ENCODE results near the gene NKX1-1.

NKX1-1 gene

GRCh38 chr4:1427010-1427409 is 20.8 kb upstream of the NKX1-1 start:
- H3K27ac ChIP-seq (ENCODE audit: insufficient read depth in 1 of 2, low read depth in 1 of 2, low read length in 2 of 2, poor library complexity in 1 of 2, severe bottlenecking in 2 of 2) = no peak overlapping the region
- H3K4me3 ChIP-seq (ENCODE audit: control insufficient read depth in 1 of 7, extremely low read depth in 1 of 7, insufficient read depth in 4 of 7, low read depth in 2 of 7, low read length in 6 of 7) = no peak overlapping the region
- ChIA-PET POLR2A (no interaction called here), CTCF (no interaction called here)
- H3K27me3 ChIP-seq (replicated peaks in 2 of 5; ENCODE audit: control insufficient read depth in 4 of 5, insufficient read depth in 5 of 5, low read length in 4 of 5) = peaks cover 0 to 22% (median 10%) of the 10 kb centered on the region in 5 experiments
- H3K9me3 ChIP-seq (ENCODE audit: control extremely low read depth in 1 of 5, control insufficient read depth in 4 of 5, insufficient read depth in 2 of 5, low read depth in 1 of 5, low read length in 4 of 5) = no peaks in the 10 kb centered on the region
- H3K36me3 ChIP-seq (ENCODE audit: control insufficient read depth in 4 of 4, insufficient read depth in 4 of 4, low read length in 3 of 4) = no peaks in the 10 kb centered on the region
- no peak for DNase-seq
- no peaks in the 10 kb centered on the region for H3K4me1 ChIP-seq (ENCODE audit: control extremely low read depth in 1 of 4, control insufficient read depth in 4 of 4, insufficient read depth in 4 of 4, low read length in 3 of 4)
- 75% methylated on average over 1 of the region's 5 CpGs for WGBS (ENCODE audit: insufficient coverage)

- no peaks in the 10 kb centered on the region for H3K9me3 ChIP-seq (ENCODE audit: control extremely low read depth in 1 of 5, control insufficient read depth in 4 of 5, insufficient read depth in 2 of 5, low read depth in 1 of 5, low read length in 4 of 5)
- no peaks in the 10 kb centered on the region for H3K4me1 ChIP-seq (ENCODE audit: control extremely low read depth in 1 of 4, control insufficient read depth in 4 of 4, insufficient read depth in 4 of 4, low read length in 3 of 4)
- no peak for DNase-seq
- ChIA-PET CTCF (interaction anchor here (1.2 kb wide), 1 partner anchor 13 kb away, joined by 3 read pairs; no protein-coding TSS in a partner anchor), POLR2A (no interaction called here)
- H3K36me3 ChIP-seq (ENCODE audit: control insufficient read depth in 4 of 4, insufficient read depth in 4 of 4, low read length in 3 of 4) = no peaks in the 10 kb centered on the region
- WGBS (ENCODE audit: insufficient coverage) = 83% methylated on average over 1 of the region's 2 CpGs
- H3K27me3 ChIP-seq (replicated peaks in 2 of 5; ENCODE audit: control insufficient read depth in 4 of 5, insufficient read depth in 5 of 5, low read length in 4 of 5) = peaks cover 2 to 65% (median 14%) of the 10 kb centered on the region in 5 experiments
- no peak overlapping the region for H3K27ac ChIP-seq (ENCODE audit: insufficient read depth in 1 of 2, low read depth in 1 of 2, low read length in 2 of 2, poor library complexity in 1 of 2, severe bottlenecking in 2 of 2)
- H3K4me3 ChIP-seq (ENCODE audit: control insufficient read depth in 1 of 7, extremely low read depth in 1 of 7, insufficient read depth in 4 of 7, low read depth in 2 of 7, low read length in 6 of 7) = no peak overlapping the region
Observed at GRCh38 chr4:1421657-1422056, 15.4 kb upstream of the NKX1-1 start.

GRCh38 chr4:1419708-1420107 is 13.5 kb upstream of the NKX1-1 start:
- Histone ChIP-seq H3K27me3 (replicated peaks in 2 of 5; ENCODE audit: control insufficient read depth in 4 of 5, insufficient read depth in 5 of 5, low read length in 4 of 5) (peaks cover 2 to 72% (median 14%) of the 10 kb centered on the region in 5 experiments), H3K9me3 (ENCODE audit: control extremely low read depth in 1 of 5, control insufficient read depth in 4 of 5, insufficient read depth in 2 of 5, low read depth in 1 of 5, low read length in 4 of 5) (no peaks in the 10 kb centered on the region), H3K36me3 (ENCODE audit: control insufficient read depth in 4 of 4, insufficient read depth in 4 of 4, low read length in 3 of 4) (no peaks in the 10 kb centered on the region), H3K4me3 (ENCODE audit: control insufficient read depth in 1 of 7, extremely low read depth in 1 of 7, insufficient read depth in 4 of 7, low read depth in 2 of 7, low read length in 6 of 7) (no peak overlapping the region), H3K27ac (ENCODE audit: insufficient read depth in 1 of 2, low read depth in 1 of 2, low read length in 2 of 2, poor library complexity in 1 of 2, severe bottlenecking in 2 of 2) (no peak overlapping the region), H3K4me1 (ENCODE audit: control extremely low read depth in 1 of 4, control insufficient read depth in 4 of 4, insufficient read depth in 4 of 4, low read length in 3 of 4) (no peaks in the 10 kb centered on the region)
- ChIA-PET POLR2A (no interaction called here), CTCF (no interaction called here)
- WGBS (ENCODE audit: insufficient coverage) = 85% methylated on average over 12 of the region's 13 CpGs
- no peak for DNase-seq

GRCh38 chr4:1418494-1419285 is 12.4 kb upstream of the NKX1-1 start:
- POLR2A ChIA-PET = no interaction called here

GRCh38 chr4:1417522-1418390 is 11.5 kb upstream of the NKX1-1 start:
- Histone ChIP-seq H3K4me3 (ENCODE audit: control insufficient read depth in 1 of 7, extremely low read depth in 1 of 7, insufficient read depth in 4 of 7, low read depth in 2 of 7, low read length in 6 of 7) (no peak overlapping the region), H3K27ac (ENCODE audit: insufficient read depth in 1 of 2, low read depth in 1 of 2, low read length in 2 of 2, poor library complexity in 1 of 2, severe bottlenecking in 2 of 2) (no peak overlapping the region), H3K4me1 (ENCODE audit: control extremely low read depth in 1 of 4, control insufficient read depth in 4 of 4, insufficient read depth in 4 of 4, low read length in 3 of 4) (no peaks in the 10 kb centered on the region), H3K9me3 (ENCODE audit: control extremely low read depth in 1 of 5, control insufficient read depth in 4 of 5, insufficient read depth in 2 of 5, low read depth in 1 of 5, low read length in 4 of 5) (peaks cover 0 to 8% (median 0%) of the 10 kb centered on the region in 5 experiments), H3K27me3 (replicated peaks in 2 of 5; ENCODE audit: control insufficient read depth in 4 of 5, insufficient read depth in 5 of 5, low read length in 4 of 5) (peaks cover 0 to 81% (median 14%) of the 10 kb centered on the region in 5 experiments), H3K36me3 (ENCODE audit: control insufficient read depth in 4 of 4, insufficient read depth in 4 of 4, low read length in 3 of 4) (no peaks in the 10 kb centered on the region)
- 85% methylated on average over 25 of the region's 33 CpGs for WGBS (ENCODE audit: insufficient coverage)
- CTCF ChIA-PET = no interaction called here
- POLR2A ChIA-PET = interaction anchor here (0.6 kb wide), 1 partner anchor 42 kb away, joined by 3 read pairs; no protein-coding TSS in a partner anchor
- DNase-seq = no peak

More at GRCh38 chr4:1418494-1419285, 12.4 kb upstream of the NKX1-1 start:
- no peaks in the 10 kb centered on the region for H3K36me3 ChIP-seq (ENCODE audit: control insufficient read depth in 4 of 4, insufficient read depth in 4 of 4, low read length in 3 of 4)
- CTCF ChIA-PET = no interaction called here
- no peak overlapping the region for H3K27ac ChIP-seq (ENCODE audit: insufficient read depth in 1 of 2, low read depth in 1 of 2, low read length in 2 of 2, poor library complexity in 1 of 2, severe bottlenecking in 2 of 2)
- H3K4me3 ChIP-seq (ENCODE audit: control insufficient read depth in 1 of 7, extremely low read depth in 1 of 7, insufficient read depth in 4 of 7, low read depth in 2 of 7, low read length in 6 of 7) = no peak overlapping the region
- WGBS (ENCODE audit: insufficient coverage) = 77% methylated on average over 16 of the region's 17 CpGs
- no peak for DNase-seq
- no peaks in the 10 kb centered on the region for H3K4me1 ChIP-seq (ENCODE audit: control extremely low read depth in 1 of 4, control insufficient read depth in 4 of 4, insufficient read depth in 4 of 4, low read length in 3 of 4)
- no peaks in the 10 kb centered on the region for H3K9me3 ChIP-seq (ENCODE audit: control extremely low read depth in 1 of 5, control insufficient read depth in 4 of 5, insufficient read depth in 2 of 5, low read depth in 1 of 5, low read length in 4 of 5)
- peaks cover 0 to 73% (median 10%) of the 10 kb centered on the region in 5 experiments for H3K27me3 ChIP-seq (replicated peaks in 2 of 5; ENCODE audit: control insufficient read depth in 4 of 5, insufficient read depth in 5 of 5, low read length in 4 of 5)

- DNase-seq = no peak
- WGBS (ENCODE audit: insufficient coverage) = 82% methylated on average over 6 of the region's 7 CpGs
- peaks cover 0 to 10% (median 0%) of the 10 kb centered on the region in 5 experiments for H3K9me3 ChIP-seq (ENCODE audit: control extremely low read depth in 1 of 5, control insufficient read depth in 4 of 5, insufficient read depth in 2 of 5, low read depth in 1 of 5, low read length in 4 of 5)
- no peak overlapping the region for H3K4me3 ChIP-seq (ENCODE audit: control insufficient read depth in 1 of 7, extremely low read depth in 1 of 7, insufficient read depth in 4 of 7, low read depth in 2 of 7, low read length in 6 of 7)
- no peak overlapping the region for H3K27ac ChIP-seq (ENCODE audit: insufficient read depth in 1 of 2, low read depth in 1 of 2, low read length in 2 of 2, poor library complexity in 1 of 2, severe bottlenecking in 2 of 2)
- ChIA-PET CTCF (no interaction called here), POLR2A (no interaction called here)
- peaks cover 0 to 83% (median 17%) of the 10 kb centered on the region in 5 experiments for H3K27me3 ChIP-seq (replicated peaks in 2 of 5; ENCODE audit: control insufficient read depth in 4 of 5, insufficient read depth in 5 of 5, low read length in 4 of 5)
- no peaks in the 10 kb centered on the region for H3K36me3 ChIP-seq (ENCODE audit: control insufficient read depth in 4 of 4, insufficient read depth in 4 of 4, low read length in 3 of 4)
- no peaks in the 10 kb centered on the region for H3K4me1 ChIP-seq (ENCODE audit: control extremely low read depth in 1 of 4, control insufficient read depth in 4 of 4, insufficient read depth in 4 of 4, low read length in 3 of 4)
Observed at GRCh38 chr4:1416948-1417260, 10.7 kb upstream of the NKX1-1 start.

Data from common myeloid progenitor, CD34-positive (primary cell).